SK-N-SH (cell line): ENCODE data around the gene SLC38A8. TPM values are rescaled to one million over a fixed set of nuclear protein-coding genes. Genes with fewer than 3 reads are reported as not detected.

Experiments used
- CTCF ChIA-PET: fragments of 300-600, 350-600 bp; formaldehyde crosslinking; extraction: SDS; loops from one replicate; lab custom pipeline; 2021; lab: Yijun Ruan, JAX
- POLR2A ChIA-PET: fragments of 350-600 bp; sonication (Branson Sonifier 250); formaldehyde crosslinking; extraction: SDS; loops from one replicate; lab custom pipeline; 2020; ENCODE audit warnings: antibody characterized with exemption, inconsistent platforms; lab: Yijun Ruan, JAX
- DNase-seq: peaks from one replicate; pipeline ENCODE4 v3.0.0; 2012
- H2AFZ ChIP-seq: fragments of 200-600 bp; sonication (generic); 2 replicates; pipeline ENCODE4 v1.8.1; 2016; ENCODE audit warnings: antibody characterized with exemption, mild to moderate bottlenecking, low read depth
- H3F3A ChIP-seq: fragments of 200-600 bp; sonication (generic); replicated peaks from 2 replicates; pipeline ENCODE3; 2016; ENCODE audit warnings: antibody characterized with exemption, mild to moderate bottlenecking; ENCODE audit not compliant: insufficient read depth
- H3K27ac ChIP-seq, 2 experiments: fragments of 200-500 bp in 1 of 2; fragments of 200-600 bp in 1 of 2; sonication (Bioruptor generic) in 1 of 2; sonication (generic), shearing (Covaris generic) in 1 of 2; 2 replicates each; pipeline versions ENCODE4 v1.5.1 to v1.6.1; 2014 to 2016; ENCODE audit warnings: low read depth in 2 of 2, inconsistent platforms in 1 of 2, low read length in 1 of 2, mild to moderate bottlenecking in 1 of 2, mixed read lengths in 1 of 2
- H3K27me3 ChIP-seq: fragments of 200-600 bp; sonication (generic), shearing (Covaris generic); 2 replicates; pipeline ENCODE4 v1.6.1; 2016; ENCODE audit warnings: mixed run types; ENCODE audit not compliant: insufficient read depth
- H3K36me3 ChIP-seq, 2 experiments: fragments of 200-500 bp in 1 of 2; fragments of 200-600 bp in 1 of 2; sonication (Bioruptor generic) in 1 of 2; sonication (generic) in 1 of 2; replicated peaks in 1 of 2; 2 replicates each; pipeline versions ENCODE3 to v1.5.1; 2014 to 2016; ENCODE audit warnings: low read length in 1 of 2, mild to moderate bottlenecking in 1 of 2; ENCODE audit not compliant: insufficient read depth in 2 of 2, control insufficient read depth in 1 of 2
- H3K4me1 ChIP-seq, 2 experiments: fragments of 200-500 bp in 1 of 2; fragments of 200-600 bp in 1 of 2; sonication (Bioruptor generic) in 1 of 2; sonication (generic), shearing (Covaris generic) in 1 of 2; 2 replicates each; pipeline versions ENCODE4 v1.5.1 to v1.6.1; 2014 to 2016; ENCODE audit warnings: low read depth in 1 of 2, low read length in 1 of 2, mixed run types in 1 of 2; ENCODE audit not compliant: insufficient read depth in 2 of 2, control insufficient read depth in 1 of 2
- H3K4me2 ChIP-seq: fragments of 200-600 bp; sonication (generic), shearing (Covaris generic); 2 replicates; pipeline ENCODE4 v1.6.1; 2017; ENCODE audit warnings: mixed run types
- H3K4me3 ChIP-seq, 2 experiments: fragments of 200-500 bp in 1 of 2; fragments of 200-600 bp in 1 of 2; sonication (Bioruptor generic) in 1 of 2; sonication (generic), shearing (Covaris generic) in 1 of 2; 2 replicates each; pipeline versions ENCODE4 v1.5.1 to v1.8.1; 2014 to 2016; ENCODE audit warnings: low read depth in 2 of 2, inconsistent platforms in 1 of 2, low read length in 1 of 2, mild to moderate bottlenecking in 1 of 2, mixed read lengths in 1 of 2, moderate library complexity in 1 of 2
- H3K79me2 ChIP-seq: fragments of 200-600 bp; sonication (generic); 2 replicates; pipeline ENCODE4 v1.8.1; 2017; ENCODE audit warnings: mild to moderate bottlenecking; ENCODE audit not compliant: insufficient read depth
- H3K9ac ChIP-seq: fragments of 200-600 bp; sonication (generic); 2 replicates; pipeline ENCODE4 v1.6.1; 2017; ENCODE audit warnings: mixed run types
- H3K9me2 ChIP-seq: fragments of 200-600 bp; sonication (generic); 2 replicates; pipeline ENCODE4 v1.6.1; 2017; ENCODE audit warnings: mixed run types
- H3K9me3 ChIP-seq: fragments of 200-600 bp; sonication (generic); 2 replicates; pipeline ENCODE4 v1.6.1; 2017; ENCODE audit warnings: mixed run types, mild to moderate bottlenecking, moderate library complexity
- H4K20me1 ChIP-seq: fragments of 200-600 bp; sonication (generic); 2 replicates; pipeline ENCODE4 v1.6.1; 2017; ENCODE audit warnings: mild to moderate bottlenecking, mixed run types; ENCODE audit not compliant: insufficient read depth
- CHD2 ChIP-seq: fragments of 150-350 bp; IDR thresholded peaks from 2 replicates; pipeline ENCODE4 v1.6.1; 2018; ENCODE audit warnings: low read length; ENCODE audit not compliant: partially characterized antibody
- CTCF ChIP-seq: fragments of 200-600 bp; sonication (generic); IDR thresholded peaks from 2 replicates; pipeline ENCODE4 v1.6.1; 2017; ENCODE audit warnings: antibody characterized with exemption, mild to moderate bottlenecking, moderate library complexity
- EP300 ChIP-seq, 2 experiments: IDR thresholded peaks; 2 replicates each; pipeline versions ENCODE4 v1.4.0 to v1.6.1; 2012; ENCODE audit warnings: borderline replicate concordance in 1 of 2, low read depth in 1 of 2, low read length in 1 of 2
- GABPA ChIP-seq: IDR thresholded peaks from 2 replicates; pipeline ENCODE4 v1.4.0; 2012; ENCODE audit warnings: low read depth, mild to moderate bottlenecking
- JUND ChIP-seq: IDR thresholded peaks from 2 replicates; pipeline ENCODE4 v1.4.0; 2012
- NRF1 ChIP-seq: IDR thresholded peaks from 2 replicates; pipeline ENCODE4 v1.6.1; 2012; ENCODE audit warnings: low read depth, mild to moderate bottlenecking, low read length
- RCOR1 ChIP-seq: fragments of 150-350 bp; IDR thresholded peaks from 2 replicates; pipeline ENCODE4 v1.6.1; 2017; ENCODE audit warnings: antibody characterized with exemption, low read length
- REST ChIP-seq: IDR thresholded peaks from 2 replicates; pipeline ENCODE4 v1.6.1; 2012; ENCODE audit warnings: mild to moderate bottlenecking, low read depth, low read length, moderate library complexity
- RXRA ChIP-seq: IDR thresholded peaks from 2 replicates; pipeline ENCODE4 v1.4.0; 2012; ENCODE audit warnings: low read depth, mild to moderate bottlenecking, borderline replicate concordance
- SIN3A ChIP-seq: IDR thresholded peaks from 2 replicates; pipeline ENCODE4 v1.6.1; 2012; ENCODE audit warnings: low read depth, mild to moderate bottlenecking, low read length, moderate library complexity, borderline replicate concordance
- TAF1 ChIP-seq: IDR thresholded peaks from 2 replicates; pipeline ENCODE4 v1.6.1; 2012; ENCODE audit warnings: low read depth, mild to moderate bottlenecking, low read length, moderate library complexity, borderline replicate concordance
- TEAD4 ChIP-seq: IDR thresholded peaks from 2 replicates; pipeline ENCODE4 v1.4.0; 2012; ENCODE audit warnings: mild to moderate bottlenecking, borderline replicate concordance; ENCODE audit not compliant: insufficient read depth
- USF1 ChIP-seq: IDR thresholded peaks from 2 replicates; pipeline ENCODE4 v1.4.0; 2012; ENCODE audit warnings: low read depth, borderline replicate concordance
- ZBTB33 ChIP-seq: IDR thresholded peaks from 2 replicates; pipeline ENCODE4 v1.4.0; 2012; ENCODE audit warnings: low read depth, borderline replicate concordance
- WGBS: methylation state at CpG from one replicate; pipeline ENCODE4 v1.1.6; 2017; ENCODE audit warnings: low lambda C conversion rate; 5-methylcytosine and 5-hydroxymethylcytosine counted together
- polyA plus RNA-seq, 3 experiments: library from polyadenylated mRNA; depleted of rRNA; stranded (reverse); fragments of >200 nt; gene quantifications; 2 replicates each; pipeline ENCODE4 v1.2.3, GENCODE V29; 2012

The SLC38A8 gene
- polyA plus RNA-seq, 1 of the 3 experiments (the other 2 are of a cell fraction): not detected

GRCh38 chr16:83964684-83965443 is 77.7 kb downstream of the SLC38A8 start:
- Histone ChIP-seq H3K4me2 (no peak overlapping the region), H3K36me3 (peaks cover 3% of the 10 kb centered on the region in 2 experiments), H2AFZ (no peak overlapping the region), H3K79me2 (no peaks in the 10 kb centered on the region), H3K4me3 (no peak overlapping the region), H4K20me1 (no peaks in the 10 kb centered on the region), H3F3A (no peaks in the 10 kb centered on the region), H3K9ac (no peak overlapping the region), H3K27me3 (no peaks in the 10 kb centered on the region)
- no peak for TF ChIP-seq REST
- TF ChIP-seq USF1: no peak
- no peak for TF ChIP-seq RCOR1
- TF ChIP-seq TEAD4: no peak
- no peak for TF ChIP-seq NRF1
- no peak for TF ChIP-seq GABPA
- no peak for TF ChIP-seq TAF1
- no peak for TF ChIP-seq JUND
- TF ChIP-seq, all 33 proteins: peak for 0
- Histone ChIP-seq H3K9me2 (no peaks in the 10 kb centered on the region), H3K27ac (no peak overlapping the region), H3K9me3 (no peaks in the 10 kb centered on the region), H3K4me1 (no peaks in the 10 kb centered on the region)
- WGBS: 96% methylated on average over 4 of the region's 26 CpGs
- CTCF ChIA-PET: interaction anchor here (2.2 to 14.6 kb wide), 4 partner anchors 8 to 99 kb away, joined by 7 to 470 read pairs (median 16); partner anchors contain the start of gene OSGIN1
- DNase-seq: no peak
- POLR2A ChIA-PET: no interaction called here

GRCh38 chr16:83963277-83964119 is 79.1 kb downstream of the SLC38A8 start:
- POLR2A ChIA-PET: no interaction called here
- no peaks in the 10 kb centered on the region for H3K9me3 ChIP-seq
- H2AFZ ChIP-seq: no peak overlapping the region
- H3K4me3 ChIP-seq: no peak overlapping the region
- H4K20me1 ChIP-seq: no peaks in the 10 kb centered on the region
- H3K27ac ChIP-seq: no peak overlapping the region
- no peaks in the 10 kb centered on the region for H3K27me3 ChIP-seq
- no peaks in the 10 kb centered on the region for H3F3A ChIP-seq
- H3K36me3 ChIP-seq: peaks cover 4 to 8% of the 10 kb centered on the region in 2 experiments
- no peak overlapping the region for H3K9ac ChIP-seq
- H3K4me1 ChIP-seq: peaks cover 0 to 7% of the 10 kb centered on the region in 2 experiments; a peak in 1 of 4 replicates
- H3K9me2 ChIP-seq: no peaks in the 10 kb centered on the region
- CTCF ChIA-PET: interaction anchor here (14.6 kb wide), 1 partner anchor 100 kb away, joined by 470 read pairs; no protein-coding TSS in a partner anchor
- H3K4me2 ChIP-seq: no peak overlapping the region
- DNase-seq: no peak
- H3K79me2 ChIP-seq: no peaks in the 10 kb centered on the region
- WGBS: 86% methylated on average over 21 of the region's 22 CpGs
- TF ChIP-seq CTCF: no peak
- no peak for TF ChIP-seq CHD2
- no peak for TF ChIP-seq RXRA
- no peak for TF ChIP-seq EP300 (IDR thresholded peaks at IDR 0.05; ENCODE audit: borderline replicate concordance in 1 of 2, low read depth in 1 of 2, low read length in 1 of 2)
- TF ChIP-seq SIN3A: no peak
- TF ChIP-seq ZBTB33: no peak
